Mucosa of gallbladder (tissue), 1 donor: ENCODE data around the gene TARS2. TPM values are rescaled to one million over a fixed set of nuclear protein-coding genes. Genes with fewer than 3 reads are reported as not detected.

ENCODE experiments used
- DNase-seq: peaks from one replicate; pipeline ENCODE4 v3.0.0-alpha.2; 2020; ENCODE audit warnings: low spot score
- total RNA-seq: library from RNA; stranded (reverse); gene quantifications from one replicate; pipeline ENCODE4 v1.2.1, GENCODE V29; 2021
- donor health status: DM: no; HTN: no; CAD: no.

TARS2 gene
- total RNA-seq, 1 donor from 2014 or later: 28.3 TPM

- no peak for DNase-seq
Measured at GRCh38 chr1:150508982-150509381, 21.8 kb downstream of the TARS2 start.

GRCh38 chr1:150511551-150511950 is 24.3 kb downstream of the TARS2 start:
- DNase-seq: no peak

GRCh38 chr1:150511985-150512660 is 24.9 kb downstream of the TARS2 start:
- DNase-seq: no peak

GRCh38 chr1:150512846-150513245 is 25.6 kb downstream of the TARS2 start:
- no peak for DNase-seq

DNA sequence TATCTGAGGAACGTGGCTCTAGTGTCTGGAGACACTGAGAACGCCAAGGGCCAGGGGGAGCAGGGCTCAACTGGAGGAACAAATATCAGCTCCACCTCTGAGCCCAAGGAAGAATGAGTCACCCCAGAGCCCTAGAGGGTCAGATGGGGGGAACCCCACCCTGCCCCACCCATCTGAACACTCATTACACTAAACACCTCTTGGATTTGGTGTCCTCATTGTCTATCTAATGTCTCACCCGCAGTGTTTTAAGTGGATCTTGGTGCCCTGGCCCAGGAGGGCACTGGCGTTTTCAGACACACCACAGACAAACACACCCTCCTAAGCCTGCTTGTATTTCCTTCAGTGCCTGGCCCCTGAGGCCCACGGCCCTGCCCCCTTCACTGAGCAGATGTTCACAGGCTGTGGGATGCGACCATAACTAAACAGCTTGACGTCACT is 26.2 kb downstream of the TARS2 start:
- DNase-seq: no peak

GRCh38 chr1:150514260-150514659 is 27.0 kb downstream of the TARS2 start:
- no peak for DNase-seq

DNA sequence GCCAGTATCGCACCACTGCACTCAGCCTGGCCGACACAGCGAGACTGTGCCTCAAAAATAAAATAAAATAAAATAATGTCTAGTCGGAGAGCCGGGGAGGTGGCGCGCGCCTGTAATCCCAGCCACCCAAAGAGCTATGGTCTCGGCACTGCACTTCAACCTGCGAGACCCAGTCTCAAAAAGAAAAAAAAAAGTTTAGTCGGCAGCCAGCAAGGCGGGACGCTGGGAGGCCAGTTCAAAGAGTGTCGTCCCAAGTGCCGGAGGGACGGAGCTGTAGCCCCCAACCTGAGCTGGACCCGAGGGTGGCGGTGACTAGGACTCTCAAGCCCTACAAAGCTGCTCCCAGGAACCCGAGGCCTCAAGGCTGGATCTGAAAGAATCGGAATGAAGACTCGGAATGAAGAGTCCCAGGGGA is 27.7 kb downstream of the TARS2 start:
- DNase-seq: no peak

DNA sequence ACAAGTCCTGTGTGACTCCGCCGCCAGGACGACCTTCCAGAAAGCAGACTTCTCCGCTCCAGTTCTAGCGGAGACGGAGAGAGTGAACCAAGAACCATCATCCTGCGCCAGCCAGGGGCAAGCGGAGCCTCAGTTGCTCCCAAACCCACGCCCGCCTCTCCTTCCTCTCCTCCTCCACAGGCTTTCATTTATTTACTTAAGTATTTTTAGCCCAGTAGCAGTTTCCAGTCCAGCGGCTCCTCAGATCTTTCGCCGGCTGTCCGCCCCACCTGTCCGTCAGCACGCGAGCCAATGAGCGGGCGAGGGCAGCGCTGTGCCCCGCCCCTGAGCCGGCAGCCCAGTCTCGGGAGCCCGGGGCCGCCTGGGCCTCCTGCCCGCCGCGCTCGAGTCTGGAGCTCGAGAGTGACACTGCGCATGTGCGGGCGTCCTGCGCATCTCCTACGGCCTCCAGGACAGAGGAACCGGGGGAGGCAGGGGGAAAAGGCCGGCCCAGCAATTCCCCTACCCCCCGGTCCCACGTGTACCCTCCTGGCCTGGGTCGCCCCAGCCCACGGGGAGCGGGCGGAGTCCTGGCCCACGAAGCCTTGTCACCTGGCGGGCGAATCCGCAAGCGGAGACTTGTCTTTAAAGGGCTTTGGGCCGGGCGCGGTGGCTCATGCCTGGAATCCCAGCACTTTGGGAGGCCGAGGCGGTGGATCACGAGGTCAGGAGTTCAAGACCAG is 28.3 kb downstream of the TARS2 start, which contains the start of gene FALEC:
FALEC (plus strand) TSS at position 425 of the 722 bp plus-strand sequence.
- peak; percentile 97 for DNase-seq

GRCh38 chr1:150516050-150516591 is 28.9 kb downstream of the TARS2 start:
- no peak for DNase-seq

GRCh38 chr1:150516616-150517015 is 29.4 kb downstream of the TARS2 start:
- DNase-seq: no peak

DNA sequence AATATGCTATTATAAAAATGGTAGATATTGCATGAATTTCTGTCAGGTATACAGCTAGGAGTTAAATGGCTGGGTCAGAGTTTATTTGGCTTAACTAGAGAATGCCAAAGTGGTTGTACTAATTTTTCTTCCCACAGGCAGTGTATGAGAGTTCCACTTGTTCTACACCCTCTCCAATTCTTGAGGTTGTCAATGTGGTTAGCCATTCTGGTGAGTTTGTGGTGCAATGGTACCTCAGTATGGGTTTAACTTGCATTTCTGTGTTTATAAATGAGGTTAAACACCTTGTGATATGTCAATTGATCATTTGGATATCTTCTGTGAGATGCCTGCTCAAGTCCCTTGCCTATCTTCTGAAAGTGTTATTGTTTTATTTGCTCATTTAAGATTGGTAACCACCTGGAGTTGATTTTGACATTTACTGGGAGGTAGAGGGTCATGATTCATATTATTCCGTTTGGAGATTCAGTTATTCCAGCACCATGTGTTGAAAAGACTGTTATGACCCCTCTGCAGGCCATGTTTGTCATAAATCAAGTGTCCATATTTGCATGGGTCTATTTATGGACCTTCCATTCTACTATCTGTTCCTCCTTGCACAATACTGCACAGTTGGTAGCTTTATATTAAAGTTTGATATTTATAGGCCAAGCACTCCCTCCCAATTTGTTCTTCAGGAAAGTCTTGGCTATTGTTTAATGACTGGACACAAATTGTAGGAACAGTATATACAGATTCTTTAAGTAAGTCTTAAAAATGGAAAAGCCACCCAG is 34.2 kb downstream of the TARS2 start:
- no peak for DNase-seq

DNA sequence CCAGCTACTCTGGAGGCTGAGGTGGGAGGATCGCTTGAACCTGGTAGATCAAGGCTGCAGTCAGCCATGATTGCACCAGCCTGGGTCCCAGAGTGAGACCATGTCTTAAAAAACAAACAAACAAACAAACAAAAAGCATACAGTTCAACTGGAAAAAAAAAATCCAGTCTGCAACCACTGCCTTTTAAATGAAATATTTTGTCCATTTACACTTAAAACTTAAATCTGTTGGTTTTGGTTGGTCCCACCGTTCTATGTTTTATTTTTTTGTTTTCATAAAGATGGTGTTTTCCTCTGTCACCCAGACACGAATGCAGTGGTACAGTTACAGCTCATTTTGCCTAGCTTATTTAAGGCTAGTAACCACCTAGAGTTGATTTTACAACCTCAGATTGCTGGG is 38.1 kb downstream of the TARS2 start:
- DNase-seq: no peak

DNA sequence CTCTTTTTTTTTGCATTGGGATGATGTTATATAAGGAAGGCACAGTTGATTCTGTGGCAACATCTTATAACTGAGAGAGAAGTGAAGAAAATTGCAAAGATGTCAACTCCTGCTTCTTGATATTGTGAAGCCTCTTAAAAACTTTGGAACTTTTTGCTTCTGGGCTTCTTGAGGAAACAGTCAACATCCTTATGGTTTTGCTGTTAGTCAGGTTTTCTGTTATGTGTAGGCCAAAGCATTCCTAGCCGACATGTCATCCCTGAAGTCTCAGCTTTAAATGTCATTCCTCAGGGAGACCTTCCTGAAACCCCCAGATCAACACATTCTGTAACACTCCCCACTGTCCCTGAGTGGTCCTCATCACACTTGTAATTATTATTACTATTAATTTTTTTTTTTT is 41.0 kb downstream of the TARS2 start:
- DNase-seq: no peak

DNA sequence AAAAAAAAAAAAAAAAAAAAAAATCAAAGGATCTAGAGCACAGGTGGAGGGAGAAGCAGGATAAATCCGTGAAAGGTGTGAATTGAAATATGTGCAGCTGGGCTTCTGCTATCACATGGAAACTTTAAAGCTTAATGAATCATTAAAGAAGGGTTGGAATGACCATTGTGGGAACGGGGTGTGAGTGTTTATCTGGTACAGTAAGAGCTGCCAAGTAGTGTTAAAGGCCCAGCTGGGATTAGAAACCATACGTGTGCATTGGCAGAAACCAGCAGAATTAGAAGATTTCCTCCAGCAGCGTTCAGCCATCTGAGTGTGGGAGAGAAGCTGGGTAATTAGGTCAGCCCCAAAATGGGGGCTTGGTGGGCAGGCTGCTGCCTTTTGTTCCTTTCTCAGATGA is 41.8 kb downstream of the TARS2 start:
- peak; percentile 55 for DNase-seq

GRCh38 chr1:150530491-150531159 is 43.4 kb downstream of the TARS2 start:
- DNase-seq: no peak

- DNase-seq: no peak
Measured at GRCh38 chr1:150532860-150533259, 45.6 kb downstream of the TARS2 start.

- no peak for DNase-seq
Measured at GRCh38 chr1:150534002-150534401, 46.8 kb downstream of the TARS2 start.

GRCh38 chr1:150535511-150536287 is 48.5 kb downstream of the TARS2 start:
- no peak for DNase-seq

GRCh38 chr1:150536836-150537731 is 49.9 kb downstream of the TARS2 start:
- no peak for DNase-seq
